GM23338 (cell line): ENCODE results near the gene SREBF2. TPM values are rescaled to one million over a fixed set of nuclear protein-coding genes. Genes with fewer than 3 reads are reported as not detected.

Source experiments
- ATAC-seq: fragments of 200-7000 bp; cut with Tn5 transposase; 3 replicates; pipeline ENCODE4 v1.9.1; 2020
- DNase-seq: peaks from one replicate; pipeline ENCODE4 v3.0.0-alpha.2; 2015; ENCODE audit warnings: low spot score
- H2AFZ ChIP-seq: fragments of 200-600 bp; sonication (generic); 2 replicates; pipeline ENCODE4 v1.8.0; 2016; ENCODE audit warnings: antibody characterized with exemption, mild to moderate bottlenecking, moderate library complexity
- H3F3A ChIP-seq: fragments of 200-600 bp; sonication (generic); replicated peaks from 2 replicates; pipeline ENCODE4 v1.8.0; 2017; ENCODE audit warnings: antibody characterized with exemption, mixed run types, low read depth
- H3K27ac ChIP-seq: fragments of 200-600 bp; sonication (generic); 2 replicates; pipeline ENCODE4 v1.6.1; 2016; ENCODE audit warnings: low read depth
- H3K27me3 ChIP-seq: fragments of 200-600 bp; sonication (generic); 2 replicates; pipeline ENCODE4 v1.8.0; 2016; ENCODE audit warnings: mild to moderate bottlenecking, mixed run types, moderate library complexity; ENCODE audit not compliant: insufficient read depth
- H3K36me3 ChIP-seq: fragments of 200-600 bp; sonication (generic); 2 replicates; pipeline ENCODE4 v1.8.0; 2016; ENCODE audit warnings: mild to moderate bottlenecking; ENCODE audit not compliant: insufficient read depth
- H3K4me1 ChIP-seq: fragments of 200-600 bp; sonication (generic); 2 replicates; pipeline ENCODE4 v1.8.0; 2016; ENCODE audit warnings: mild to moderate bottlenecking, moderate library complexity; ENCODE audit not compliant: insufficient read depth
- H3K4me2 ChIP-seq: fragments of 200-600 bp; sonication (generic); 2 replicates; pipeline ENCODE4 v1.7.1; 2017; ENCODE audit warnings: mixed run types
- H3K4me3 ChIP-seq: fragments of 200-600 bp; sonication (generic); 2 replicates; pipeline ENCODE4 v1.6.1; 2016; ENCODE audit warnings: mixed run types
- H3K79me2 ChIP-seq: fragments of 200-600 bp; sonication (generic); replicated peaks from 2 replicates; pipeline ENCODE4 v1.8.0; 2017; ENCODE audit warnings: mild to moderate bottlenecking; ENCODE audit not compliant: insufficient read depth
- H3K9me2 ChIP-seq: fragments of 200-600 bp; sonication (generic); 2 replicates; pipeline ENCODE4 v1.8.0; 2017; ENCODE audit not compliant: insufficient read depth
- H4K20me1 ChIP-seq: fragments of 200-600 bp; sonication (generic); replicated peaks from 2 replicates; pipeline ENCODE4 v1.8.0; 2017; ENCODE audit warnings: mild to moderate bottlenecking; ENCODE audit not compliant: insufficient read depth
- H3K27ac Mint-ChIP-seq: 2 replicates; pipeline ENCODE4 v1.8.0; 2020; ENCODE audit warnings: inconsistent platforms, mild to moderate bottlenecking, moderate library complexity, mixed read lengths
- H3K27me3 Mint-ChIP-seq: 3 replicates; pipeline ENCODE4 v1.8.0; 2022; ENCODE audit warnings: low read depth, mild to moderate bottlenecking, moderate library complexity, mixed read lengths, inconsistent platforms; ENCODE audit not compliant: insufficient read depth, poor library complexity
- H3K36me3 Mint-ChIP-seq: 3 replicates; pipeline ENCODE4 v1.8.0; 2021; ENCODE audit warnings: low read depth, mild to moderate bottlenecking, inconsistent platforms, moderate library complexity, mixed read lengths
- H3K4me1 Mint-ChIP-seq: 3 replicates; pipeline ENCODE4 v1.8.0; 2020; ENCODE audit warnings: mild to moderate bottlenecking, inconsistent platforms, mixed read lengths
- H3K4me3 Mint-ChIP-seq: 3 replicates; pipeline ENCODE4 v1.8.0; 2021; ENCODE audit warnings: moderate library complexity, mild to moderate bottlenecking, inconsistent platforms, mixed read lengths
- H3K9me3 Mint-ChIP-seq: 3 replicates; pipeline ENCODE4 v1.8.0; 2020; ENCODE audit warnings: moderate library complexity, mild to moderate bottlenecking, inconsistent platforms, mixed read lengths
- CTCF ChIP-seq, 2 experiments: fragments of 200-600 bp in 1 of 2; sonication (generic) in 1 of 2; conservative IDR thresholded peaks; 2 replicates each; pipeline versions ENCODE4 v1.5.1 to v1.6.1; 2016 to 2017; ENCODE audit warnings: antibody characterized with exemption in 2 of 2, low read depth in 2 of 2, mild to moderate bottlenecking in 2 of 2, moderate library complexity in 1 of 2
- EZH2phosphoT487 ChIP-seq: fragments of 200-600 bp; sonication (generic); IDR thresholded peaks from one replicate; pipeline ENCODE4 v1.8.1; 2018; ENCODE audit warnings: antibody characterized with exemption; ENCODE audit not compliant: unreplicated experiment
- JUNB ChIP-seq: IDR thresholded peaks from one replicate; pipeline ENCODE4 v1.6.1; 2016; ENCODE audit warnings: antibody characterized with exemption; ENCODE audit not compliant: unreplicated experiment
- NANOG ChIP-seq: IDR thresholded peaks from 2 replicates; pipeline ENCODE4 v1.6.1; 2016; ENCODE audit warnings: antibody characterized with exemption, borderline replicate concordance
- ZNF114 ChIP-seq: fragments of 250-450 bp; sonication (Bioruptor Pico); IDR thresholded peaks from 2 replicates; pipeline ENCODE4 v1.5.0; 2020; ENCODE audit warnings: mild to moderate bottlenecking, moderate library complexity
- ZNF331 ChIP-seq: fragments of 250-450 bp; sonication (Bioruptor Pico); IDR thresholded peaks from 2 replicates; pipeline ENCODE4 v1.5.0; 2020; ENCODE audit warnings: low read depth, mild to moderate bottlenecking, moderate library complexity
- ZNF462 ChIP-seq: fragments of 250-450 bp; sonication (Bioruptor Pico); IDR thresholded peaks from 2 replicates; pipeline ENCODE4 v1.5.0; 2020; ENCODE audit warnings: mild to moderate bottlenecking, moderate library complexity
- polyA plus RNA-seq: library from polyadenylated mRNA; unstranded; fragments of >200 nt; fragmentation: Nextera tagmentation; extraction: Ambion mirVana; gene quantifications from 2 replicates; pipeline ENCODE4 v1.2.1, GENCODE V29; 2016
- total RNA-seq: library from RNA; depleted of rRNA; stranded (reverse); fragments of >200 nt; shearing (Covaris generic); gene quantifications from 2 replicates; pipeline ENCODE4 v1.2.3, GENCODE V29; 2014

Gene SREBF2
- total and polyA plus RNA-seq, 2 experiments from 2014 or later, result 48.7 to 163 TPM

GRCh38 chr22:41856469-41856868 lies 23.6 kb downstream of the SREBF2 start (continued):
- no peak for TF ChIP-seq ZNF462 (CRISPR knock-in tag)
- TF ChIP-seq JUNB, result no peak
- TF ChIP-seq NANOG, result no peak
- no peak for TF ChIP-seq ZNF114 (CRISPR knock-in tag)
- no peak for TF ChIP-seq ZNF331 (CRISPR knock-in tag)
- TF ChIP-seq EZH2phosphoT487, result no peak

- DNase-seq (peak; percentile 91), ATAC-seq (peak; percentile 89)
- Histone ChIP-seq H2AFZ (no peak overlapping the region), H3K27ac (peak overlapping the region; percentile 61), H3K27me3 (no peaks in the 10 kb centered on the region), H3K9me2 (no peaks in the 10 kb centered on the region), H3F3A (peaks cover 8% of the 10 kb centered on the region; the same call in 1 of the 2 replicates), H3K36me3 (peaks cover 10% of the 10 kb centered on the region), H3K4me3 (no peak overlapping the region), H4K20me1 (peaks cover 88% of the 10 kb centered on the region), H3K4me2 (no peak overlapping the region), H3K79me2 (peaks cover 100% of the 10 kb centered on the region), H3K4me1 (peaks cover 17% of the 10 kb centered on the region)
- peak overlapping the region; percentile 45; the same call in 1 of the 2 replicates for H3K27ac Mint-ChIP-seq
- H3K4me3 Mint-ChIP-seq, result no peak overlapping the region
- peak; percentile 33; the same call in 1 of the 2 replicates for TF ChIP-seq ZNF462 (CRISPR knock-in tag)
- TF ChIP-seq NANOG, result no peak
- peak; percentile 77 to 79 for TF ChIP-seq CTCF (conservative IDR thresholded peaks at IDR 0.05; ENCODE audit: low read depth in 2 of 2)
- H3K36me3 Mint-ChIP-seq, result peaks cover 10% of the 10 kb centered on the region; the same call in 2 of the 3 replicates
- peaks cover 5% of the 10 kb centered on the region for H3K27me3 Mint-ChIP-seq
- H3K9me3 Mint-ChIP-seq, result no peaks in the 10 kb centered on the region
- peaks cover 17% of the 10 kb centered on the region for H3K4me1 Mint-ChIP-seq
Observed at GRCh38 chr22:41857155-41857859, 24.4 kb downstream of the SREBF2 start.
